Measurements from ENCODE around the gene PLXNA4.

GRCh38 chr7:132412435-132412834 lies 163.8 kb downstream of the PLXNA4 start:
- TF ChIP-seq, protein P1, sequence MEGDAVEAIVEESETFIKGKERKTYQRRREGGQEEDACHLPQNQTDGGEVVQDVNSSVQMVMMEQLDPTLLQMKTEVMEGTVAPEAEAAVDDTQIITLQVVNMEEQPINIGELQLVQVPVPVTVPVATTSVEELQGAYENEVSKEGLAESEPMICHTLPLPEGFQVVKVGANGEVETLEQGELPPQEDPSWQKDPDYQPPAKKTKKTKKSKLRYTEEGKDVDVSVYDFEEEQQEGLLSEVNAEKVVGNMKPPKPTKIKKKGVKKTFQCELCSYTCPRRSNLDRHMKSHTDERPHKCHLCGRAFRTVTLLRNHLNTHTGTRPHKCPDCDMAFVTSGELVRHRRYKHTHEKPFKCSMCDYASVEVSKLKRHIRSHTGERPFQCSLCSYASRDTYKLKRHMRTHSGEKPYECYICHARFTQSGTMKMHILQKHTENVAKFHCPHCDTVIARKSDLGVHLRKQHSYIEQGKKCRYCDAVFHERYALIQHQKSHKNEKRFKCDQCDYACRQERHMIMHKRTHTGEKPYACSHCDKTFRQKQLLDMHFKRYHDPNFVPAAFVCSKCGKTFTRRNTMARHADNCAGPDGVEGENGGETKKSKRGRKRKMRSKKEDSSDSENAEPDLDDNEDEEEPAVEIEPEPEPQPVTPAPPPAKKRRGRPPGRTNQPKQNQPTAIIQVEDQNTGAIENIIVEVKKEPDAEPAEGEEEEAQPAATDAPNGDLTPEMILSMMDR (IDR thresholded peaks at IDR 0.05; ENCODE audit: poor library complexity): no peak
- no peak for TF ChIP-seq EZH2phosphoT487 (IDR thresholded peaks at IDR 0.05; ENCODE audit: low read depth, severe bottlenecking, unreplicated experiment)

Measured in hepatocyte (in vitro differentiated cells).